Suprapubic skin (tissue), 3 donors: ENCODE results near the gene EMC8.

Experiments used
- EP300 ChIP-seq: sonication (generic); formaldehyde crosslinking; IDR thresholded peaks from one replicate; pipeline ENCODE4 v1.6.1; 2017; ENCODE audit warnings: antibody characterized with exemption
- POLR2A ChIP-seq, 2 donors: fragments of 450-650 bp; IDR thresholded peaks; one replicate each; pipeline ENCODE4 v1.6.1; 2017; ENCODE audit warnings: antibody characterized with exemption in 2 of 2, mild to moderate bottlenecking in 2 of 2, moderate library complexity in 2 of 2
- TF ChIP-seq, protein P1 (sequence below), 2 donors: fragments of 200-600 bp in 1 of 2; fragments of 450-650 bp in 1 of 2; sonication (generic) in 1 of 2; IDR thresholded peaks; one replicate each; pipeline ENCODE4 v1.5.1; 2016 to 2019; ENCODE audit warnings: antibody characterized with exemption in 2 of 2, mild to moderate bottlenecking in 1 of 2, moderate library complexity in 1 of 2

DNA sequence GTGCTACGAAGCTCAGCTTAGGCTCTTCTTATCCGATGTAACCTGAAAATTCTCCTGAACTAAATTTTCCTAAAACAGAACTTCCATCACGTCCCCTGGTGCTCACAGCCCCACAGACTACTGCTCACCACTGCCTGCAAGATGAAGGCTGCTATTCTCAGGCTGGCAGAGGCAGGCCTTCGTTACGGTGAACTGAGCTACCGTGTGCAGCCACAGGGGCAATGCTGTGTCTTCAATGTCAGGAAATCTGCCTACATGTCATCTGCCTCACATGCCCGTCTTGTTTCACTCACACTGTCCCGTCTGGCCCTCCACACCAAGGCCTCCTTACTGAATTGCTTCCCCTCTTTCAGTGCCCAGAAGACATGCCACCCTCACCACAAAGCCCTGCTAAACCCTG lies 15.9 kb downstream of the EMC8 start:
- TF ChIP-seq, protein P1, sequence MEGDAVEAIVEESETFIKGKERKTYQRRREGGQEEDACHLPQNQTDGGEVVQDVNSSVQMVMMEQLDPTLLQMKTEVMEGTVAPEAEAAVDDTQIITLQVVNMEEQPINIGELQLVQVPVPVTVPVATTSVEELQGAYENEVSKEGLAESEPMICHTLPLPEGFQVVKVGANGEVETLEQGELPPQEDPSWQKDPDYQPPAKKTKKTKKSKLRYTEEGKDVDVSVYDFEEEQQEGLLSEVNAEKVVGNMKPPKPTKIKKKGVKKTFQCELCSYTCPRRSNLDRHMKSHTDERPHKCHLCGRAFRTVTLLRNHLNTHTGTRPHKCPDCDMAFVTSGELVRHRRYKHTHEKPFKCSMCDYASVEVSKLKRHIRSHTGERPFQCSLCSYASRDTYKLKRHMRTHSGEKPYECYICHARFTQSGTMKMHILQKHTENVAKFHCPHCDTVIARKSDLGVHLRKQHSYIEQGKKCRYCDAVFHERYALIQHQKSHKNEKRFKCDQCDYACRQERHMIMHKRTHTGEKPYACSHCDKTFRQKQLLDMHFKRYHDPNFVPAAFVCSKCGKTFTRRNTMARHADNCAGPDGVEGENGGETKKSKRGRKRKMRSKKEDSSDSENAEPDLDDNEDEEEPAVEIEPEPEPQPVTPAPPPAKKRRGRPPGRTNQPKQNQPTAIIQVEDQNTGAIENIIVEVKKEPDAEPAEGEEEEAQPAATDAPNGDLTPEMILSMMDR (IDR thresholded peaks at IDR 0.05) = no peak
- TF ChIP-seq EP300 = no peak
- no peak for TF ChIP-seq POLR2A (IDR thresholded peaks at IDR 0.05)
